CD4-positive, alpha-beta T cell treated with Interleukin-21 for 1 hour (primary cell): ENCODE data around the gene SLIT3.

Experiments
- DNase-seq: peaks from one replicate; pipeline ENCODE4 v3.0.0-alpha.2; 2020

SLIT3 gene

GRCh38 chr5:168908207-168908606 lies 392.7 kb downstream of the SLIT3 start:
- no peak for DNase-seq

GRCh38 chr5:168903061-168903460 lies 397.9 kb downstream of the SLIT3 start:
- DNase-seq: no peak

GRCh38 chr5:168899673-168900072 lies 401.3 kb downstream of the SLIT3 start:
- no peak for DNase-seq

- no peak for DNase-seq
Measured at GRCh38 chr5:168899264-168899663, 401.7 kb downstream of the SLIT3 start.

- no peak for DNase-seq
Measured at GRCh38 chr5:168898247-168898911, 402.6 kb downstream of the SLIT3 start.

GRCh38 chr5:168897387-168898122 lies 403.4 kb downstream of the SLIT3 start:
- no peak for DNase-seq

- no peak for DNase-seq
Measured at GRCh38 chr5:168895295-168896071, 405.5 kb downstream of the SLIT3 start.

- no peak for DNase-seq
Measured at GRCh38 chr5:168893283-168893682, 407.7 kb downstream of the SLIT3 start.

GRCh38 chr5:168892618-168893186 lies 408.2 kb downstream of the SLIT3 start:
- no peak for DNase-seq

- no peak for DNase-seq
Measured at GRCh38 chr5:168890816-168891812, 409.8 kb downstream of the SLIT3 start.

- DNase-seq: no peak
Measured at GRCh38 chr5:168889039-168889438, 411.9 kb downstream of the SLIT3 start.

GRCh38 chr5:168887931-168888330 lies 413.0 kb downstream of the SLIT3 start:
- no peak for DNase-seq

GRCh38 chr5:168886157-168886556 lies 414.8 kb downstream of the SLIT3 start:
- DNase-seq: no peak

- no peak for DNase-seq
Measured at GRCh38 chr5:168885324-168886120, 415.4 kb downstream of the SLIT3 start.

- no peak for DNase-seq
Measured at GRCh38 chr5:168883991-168884390, 416.9 kb downstream of the SLIT3 start.

GRCh38 chr5:168883281-168883741 lies 417.6 kb downstream of the SLIT3 start:
- DNase-seq: no peak

GRCh38 chr5:168882283-168882682 lies 418.7 kb downstream of the SLIT3 start:
- no peak for DNase-seq

GRCh38 chr5:168881427-168882149 lies 419.4 kb downstream of the SLIT3 start:
- no peak for DNase-seq

GRCh38 chr5:168879929-168880328 lies 421.0 kb downstream of the SLIT3 start:
- no peak for DNase-seq

- DNase-seq: no peak
Measured at GRCh38 chr5:168879331-168879730, 421.6 kb downstream of the SLIT3 start.
